ENCODE results near the gene KRTAP10-3.

Gene KRTAP10-3

DNA sequence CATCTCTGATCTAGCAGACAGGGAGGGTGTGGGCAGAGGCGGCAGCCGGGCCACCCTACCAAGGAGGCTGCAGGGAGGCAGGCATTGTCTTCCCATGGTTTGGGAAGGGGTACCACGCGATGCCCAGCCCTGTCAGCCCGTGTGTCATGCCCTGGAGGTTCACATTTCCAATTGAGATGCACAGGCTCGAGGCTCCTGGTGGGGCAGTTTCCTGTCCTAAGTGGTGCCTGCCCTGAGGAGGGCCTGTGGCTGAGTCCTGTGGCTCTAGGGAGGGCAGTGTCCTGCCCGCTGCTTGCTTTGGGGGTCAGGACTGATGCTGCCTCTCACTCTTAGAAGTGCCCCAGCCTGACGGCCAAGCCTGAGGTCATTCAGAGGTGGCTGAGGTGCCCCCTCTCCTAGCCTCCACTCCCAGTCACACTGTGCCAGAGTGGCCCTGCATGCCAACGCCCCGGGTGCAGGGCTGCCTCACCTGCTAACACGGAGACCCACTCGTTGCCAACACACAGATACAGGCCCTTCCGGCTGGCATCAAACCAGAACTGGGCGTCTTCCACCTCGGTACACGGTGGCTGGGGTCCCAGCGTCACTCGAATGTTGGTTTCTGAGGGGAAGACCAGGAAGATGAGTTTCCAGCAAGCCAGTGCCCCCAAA is 30.5 kb downstream of the KRTAP10-3 start:
- no peak for DNase-seq (ENCODE audit: low spot score)

DNA sequence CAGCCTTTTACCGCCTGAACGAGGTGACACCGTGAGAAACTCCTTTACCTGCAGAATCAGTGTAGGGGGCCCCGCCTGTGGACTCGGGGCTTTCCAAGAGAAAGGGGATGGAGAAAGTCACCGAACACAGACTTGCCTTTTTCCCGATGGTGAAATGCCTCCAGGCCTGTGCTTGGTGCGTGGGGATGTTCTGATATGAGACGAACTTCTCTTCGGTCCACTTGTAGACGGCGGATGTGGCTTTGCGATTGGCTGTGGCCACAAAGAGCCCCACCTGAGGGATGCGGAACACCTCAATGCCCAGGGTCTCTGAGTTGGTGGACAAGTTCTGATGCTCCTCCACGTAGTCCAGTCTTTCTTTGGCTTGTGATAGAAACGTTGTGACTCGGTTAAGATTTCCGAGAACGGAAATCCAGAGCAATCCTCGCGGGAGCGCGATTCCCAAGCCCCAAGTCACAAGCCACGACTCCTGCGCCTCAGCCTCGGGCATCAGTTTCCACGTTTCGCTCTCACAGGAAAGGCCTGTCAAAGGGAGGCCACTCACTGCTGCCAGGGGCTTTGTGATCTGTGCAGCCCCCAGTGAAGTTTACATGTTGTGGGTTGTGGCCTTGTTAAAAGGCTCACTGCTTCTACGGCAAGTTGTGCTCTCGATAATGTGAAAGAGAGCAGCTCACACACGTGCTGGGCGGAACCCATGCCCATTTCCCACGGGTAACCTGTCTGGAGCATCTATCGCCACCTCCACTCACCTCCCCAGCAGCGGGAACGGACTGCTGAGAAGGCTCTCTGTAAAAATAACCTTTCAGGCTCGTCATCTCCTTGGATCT is 31.2 kb downstream of the KRTAP10-3 start:
- DNase-seq (ENCODE audit: low spot score) = no peak

DNA sequence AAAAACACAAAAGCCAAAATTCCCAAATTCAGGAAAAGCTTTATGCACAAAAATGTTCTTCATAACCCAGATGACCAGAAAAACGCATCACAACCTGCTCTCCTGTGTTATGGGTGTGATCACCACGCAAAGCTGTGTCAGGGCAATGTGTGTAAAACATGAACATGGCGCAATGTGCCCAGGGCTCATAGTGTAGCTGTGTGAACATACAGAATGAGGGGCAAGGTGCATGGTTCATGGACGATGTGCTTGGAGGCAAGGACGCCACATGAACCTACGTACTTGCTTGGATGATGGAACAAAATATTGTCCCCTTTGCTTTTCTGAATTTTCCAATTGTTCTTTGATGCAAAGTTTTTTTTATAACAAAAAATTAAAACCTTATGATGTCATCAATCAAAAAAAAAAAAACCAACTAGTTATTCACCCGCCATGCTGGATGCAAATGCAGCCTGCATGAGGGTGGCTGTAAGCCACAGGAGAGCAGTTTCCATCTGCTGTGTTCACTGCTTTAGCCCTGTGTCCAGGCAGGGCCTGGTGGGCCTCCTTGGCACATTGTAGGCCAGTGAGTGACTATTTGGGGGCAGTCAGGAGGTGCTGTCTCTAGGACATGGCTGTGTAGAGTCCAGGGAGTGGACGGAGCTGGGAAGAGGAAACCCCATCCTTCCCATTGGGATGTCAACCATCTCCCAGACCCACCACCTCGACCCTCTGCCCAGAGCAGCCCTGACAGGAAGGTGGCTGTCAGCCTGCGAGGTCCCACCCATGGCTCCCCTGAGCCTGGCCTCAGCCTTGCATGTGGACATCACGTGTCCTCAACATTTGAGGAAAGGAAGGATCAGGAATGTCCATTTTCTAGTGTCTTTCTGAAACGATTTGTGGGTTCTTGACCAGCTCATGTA is 32.2 kb downstream of the KRTAP10-3 start:
- DNase-seq (ENCODE audit: low spot score) = no peak

DNA sequence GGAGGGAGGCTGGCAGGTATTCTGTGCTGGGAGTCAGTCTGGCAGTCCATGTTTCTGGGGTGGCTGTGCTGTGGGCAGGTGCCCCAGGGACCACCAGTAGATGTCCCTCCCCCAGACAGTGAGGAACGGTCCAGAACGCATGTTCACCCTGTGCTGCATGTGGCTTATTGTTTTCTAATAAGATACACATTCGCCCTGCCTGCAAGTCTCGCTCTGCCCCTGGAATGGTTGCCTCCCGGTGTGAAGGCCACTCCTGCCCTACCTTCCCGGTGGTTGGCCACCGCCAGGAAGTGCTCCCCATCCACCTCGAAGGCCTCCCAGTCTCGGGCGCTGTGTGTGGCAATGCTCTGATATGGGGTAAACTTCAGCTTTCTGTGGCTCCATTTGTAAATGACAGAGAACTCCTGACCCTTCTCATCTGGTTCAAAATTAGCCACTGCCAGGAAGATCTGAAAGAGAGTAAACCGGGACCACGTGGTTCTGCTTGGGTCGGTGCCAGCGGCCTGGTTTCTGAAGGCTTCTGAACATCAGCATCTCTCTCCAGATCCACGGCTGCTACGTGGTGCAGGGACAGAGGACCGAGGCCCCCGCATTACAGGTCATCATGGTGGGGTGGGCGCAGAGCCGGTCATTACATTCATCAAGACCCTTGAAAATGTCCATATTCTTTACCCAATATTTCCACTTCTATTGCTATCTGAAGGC is 33.1 kb downstream of the KRTAP10-3 start:
- no peak for DNase-seq (ENCODE audit: low spot score)

DNA sequence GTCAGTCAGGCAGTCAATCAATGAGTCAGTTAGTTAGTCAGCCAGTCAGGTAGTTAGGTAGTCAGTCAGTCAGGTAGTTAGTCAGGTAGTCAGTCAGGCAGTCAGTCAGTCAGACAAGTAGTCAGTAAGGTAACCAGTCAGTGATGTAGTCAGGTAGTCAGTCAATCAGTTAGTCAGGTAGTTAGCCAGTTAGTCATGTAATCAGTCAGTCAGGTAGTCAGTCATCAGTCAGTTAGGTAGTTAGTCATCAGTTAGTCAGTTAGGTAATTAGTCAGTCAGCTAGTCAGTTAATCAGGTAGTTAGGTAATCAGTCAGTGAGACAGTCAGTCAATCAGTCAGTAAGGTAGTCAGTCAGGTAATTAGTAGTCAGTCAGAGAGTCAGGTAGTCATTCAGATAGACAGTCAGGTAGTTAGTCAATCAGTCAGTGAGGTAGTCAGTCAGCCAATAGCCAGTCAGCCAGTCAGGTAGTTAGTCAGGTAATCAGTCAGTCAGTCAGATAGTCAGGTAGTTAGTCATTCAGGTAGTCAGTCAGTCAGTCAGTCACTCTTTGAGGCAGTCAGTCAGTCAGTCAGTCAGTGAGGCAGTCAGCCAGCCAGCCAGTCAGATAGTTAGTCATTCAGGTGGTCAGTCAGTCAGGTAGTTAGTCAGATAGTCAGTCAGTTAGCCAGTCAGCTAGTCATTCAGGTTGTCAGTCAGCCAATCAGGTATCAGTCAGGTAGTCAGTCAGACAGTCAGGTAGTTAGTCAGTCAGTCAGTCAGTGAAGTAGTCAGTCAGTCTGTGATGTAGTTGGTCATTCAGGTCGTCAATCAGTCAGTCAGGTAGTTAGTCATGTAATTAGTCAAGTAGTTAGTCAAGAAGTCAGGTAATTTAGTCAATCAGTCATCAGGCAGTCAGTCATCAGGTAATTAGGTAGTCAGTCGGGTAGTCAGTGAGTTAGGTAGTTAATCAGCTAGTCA is 33.9 kb downstream of the KRTAP10-3 start:
- no peak for DNase-seq (ENCODE audit: low spot score)

DNA sequence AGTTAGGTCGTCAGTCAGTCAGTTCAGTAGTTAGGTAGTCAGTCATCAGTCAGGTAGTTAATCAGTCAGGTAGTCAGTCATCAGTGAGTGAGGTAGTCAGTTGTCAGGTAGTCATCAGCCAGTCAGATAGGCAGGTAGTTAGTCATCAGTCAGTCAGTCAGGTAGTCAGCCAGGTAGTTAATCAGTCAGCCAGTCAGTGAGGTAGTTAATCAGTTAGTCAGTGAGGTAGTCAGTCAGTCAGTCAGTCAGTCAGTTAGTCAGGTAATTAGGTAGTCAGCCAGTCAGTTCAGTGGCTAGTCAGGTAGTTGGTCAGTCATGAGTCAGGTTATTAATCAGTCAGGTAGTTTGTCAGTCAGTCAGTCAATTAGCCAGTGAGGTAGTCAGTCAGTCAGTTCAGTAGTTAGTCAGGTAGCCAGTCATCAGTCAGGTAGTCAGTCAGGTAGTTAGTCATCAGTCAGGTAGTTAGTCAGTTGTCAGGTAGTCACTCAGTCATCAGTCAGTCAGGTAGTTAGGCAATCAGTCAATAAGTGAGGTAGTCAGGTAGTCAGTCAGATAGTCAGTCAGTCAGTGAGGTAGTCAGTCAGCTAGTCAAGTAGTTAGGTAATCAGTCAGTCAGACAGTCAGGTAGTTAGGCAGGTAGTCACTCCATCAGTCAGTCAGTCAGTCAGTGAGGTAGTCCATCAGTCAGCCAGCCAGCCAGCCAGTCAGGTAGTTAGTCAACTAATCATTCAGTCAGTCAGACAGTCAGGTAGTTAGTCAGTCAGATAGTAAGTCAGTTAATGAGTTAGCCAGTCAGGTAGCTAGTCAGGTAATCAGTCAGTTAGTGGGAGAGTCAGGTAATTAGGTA is 34.8 kb downstream of the KRTAP10-3 start:
- no peak for DNase-seq (ENCODE audit: low spot score)

DNA sequence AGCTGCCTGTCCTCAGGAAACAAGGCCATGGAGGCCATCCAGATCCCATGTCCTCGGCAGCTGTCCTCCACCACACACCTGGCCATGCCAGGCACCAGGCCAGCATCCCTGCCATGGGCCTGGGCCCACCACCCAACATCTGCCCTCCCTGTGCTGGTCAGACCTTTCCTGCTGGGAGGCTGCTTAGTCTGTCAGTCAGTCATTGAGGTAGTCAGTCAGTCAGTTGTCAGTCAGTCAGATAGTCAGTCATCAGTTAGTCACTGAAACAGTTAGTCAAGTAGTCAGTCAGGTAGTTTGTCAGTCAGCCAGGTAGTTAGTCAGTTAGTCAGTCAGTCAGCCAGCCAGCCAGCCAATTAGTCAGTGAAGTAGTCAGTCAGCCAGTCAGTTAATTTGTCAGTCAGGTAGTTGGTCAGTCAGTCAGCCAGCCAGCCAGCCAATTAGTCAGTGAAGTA is 35.8 kb downstream of the KRTAP10-3 start:
- no peak for DNase-seq (ENCODE audit: low spot score)

DNA sequence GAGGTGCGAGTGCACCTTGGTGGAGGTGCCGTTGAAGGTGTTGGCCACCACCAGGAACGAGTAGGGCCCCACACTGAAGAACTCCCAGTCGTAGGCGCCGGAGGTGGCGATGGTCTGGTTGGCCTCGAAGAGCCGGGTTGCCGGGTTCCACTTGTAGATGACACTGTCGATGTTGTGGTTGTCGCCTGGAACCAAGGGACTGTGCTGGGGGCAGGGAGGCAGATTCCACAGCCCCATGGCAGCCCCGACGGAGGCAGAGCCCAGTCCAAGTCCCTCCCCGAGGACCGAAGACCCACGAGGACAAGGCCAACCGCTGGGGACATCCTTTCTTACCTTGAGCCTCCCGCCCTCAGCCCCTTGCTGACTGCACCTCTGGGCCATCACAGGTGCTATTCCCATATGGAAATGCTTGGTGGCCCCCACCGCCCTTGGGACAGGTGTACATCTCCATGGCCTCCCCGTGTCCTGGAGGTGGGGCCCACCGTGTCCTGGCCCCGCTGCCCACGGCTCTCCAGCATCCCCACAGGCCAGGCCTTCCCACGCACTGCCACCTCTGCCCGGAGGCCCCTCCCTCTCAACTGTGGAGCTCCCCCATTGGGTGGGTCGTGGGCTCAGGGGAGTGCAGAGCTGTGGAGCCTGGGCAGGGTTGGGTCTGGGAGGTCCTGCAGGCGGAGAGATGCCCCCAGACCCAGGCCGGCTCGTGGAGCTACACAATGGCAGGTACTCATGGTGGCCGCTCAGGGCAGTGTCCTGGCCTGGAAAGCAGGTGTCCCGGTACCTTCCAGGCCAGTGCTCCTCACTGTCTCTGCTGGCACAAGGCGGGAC is 36.5 kb downstream of the KRTAP10-3 start:
- no peak for DNase-seq (ENCODE audit: low spot score)

DNA sequence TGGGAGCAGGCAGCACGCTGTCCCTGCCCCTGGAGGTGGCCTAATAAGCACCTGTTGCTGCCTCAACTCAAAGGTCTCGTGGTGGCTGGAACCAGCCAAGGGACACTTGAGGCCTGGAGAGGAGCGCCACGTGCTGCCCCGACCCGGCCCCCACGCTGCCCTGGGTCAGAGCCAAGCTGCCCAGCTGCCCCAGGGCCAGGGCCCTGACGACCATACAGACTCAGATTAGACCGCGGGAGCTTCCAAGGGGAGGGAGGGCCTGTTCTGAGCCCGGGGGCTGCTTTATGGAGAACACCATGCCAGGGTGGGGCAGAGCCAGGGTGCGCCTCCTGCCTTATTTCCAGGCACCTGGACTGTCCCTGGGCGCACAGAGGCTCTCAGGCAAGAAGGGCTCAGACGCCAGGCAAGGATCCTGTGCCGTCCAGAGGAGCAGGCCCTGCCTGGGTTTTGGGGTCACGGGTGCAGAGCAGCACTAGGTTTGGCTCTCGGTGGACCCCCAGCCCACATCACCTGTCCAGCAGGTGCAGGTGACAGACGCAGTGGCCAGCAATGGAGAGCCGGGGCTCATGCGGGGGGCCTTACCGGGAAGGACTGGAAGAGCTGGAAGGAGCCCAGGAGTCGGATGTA is 37.2 kb downstream of the KRTAP10-3 start:
- no peak for DNase-seq (ENCODE audit: low spot score)

DNA sequence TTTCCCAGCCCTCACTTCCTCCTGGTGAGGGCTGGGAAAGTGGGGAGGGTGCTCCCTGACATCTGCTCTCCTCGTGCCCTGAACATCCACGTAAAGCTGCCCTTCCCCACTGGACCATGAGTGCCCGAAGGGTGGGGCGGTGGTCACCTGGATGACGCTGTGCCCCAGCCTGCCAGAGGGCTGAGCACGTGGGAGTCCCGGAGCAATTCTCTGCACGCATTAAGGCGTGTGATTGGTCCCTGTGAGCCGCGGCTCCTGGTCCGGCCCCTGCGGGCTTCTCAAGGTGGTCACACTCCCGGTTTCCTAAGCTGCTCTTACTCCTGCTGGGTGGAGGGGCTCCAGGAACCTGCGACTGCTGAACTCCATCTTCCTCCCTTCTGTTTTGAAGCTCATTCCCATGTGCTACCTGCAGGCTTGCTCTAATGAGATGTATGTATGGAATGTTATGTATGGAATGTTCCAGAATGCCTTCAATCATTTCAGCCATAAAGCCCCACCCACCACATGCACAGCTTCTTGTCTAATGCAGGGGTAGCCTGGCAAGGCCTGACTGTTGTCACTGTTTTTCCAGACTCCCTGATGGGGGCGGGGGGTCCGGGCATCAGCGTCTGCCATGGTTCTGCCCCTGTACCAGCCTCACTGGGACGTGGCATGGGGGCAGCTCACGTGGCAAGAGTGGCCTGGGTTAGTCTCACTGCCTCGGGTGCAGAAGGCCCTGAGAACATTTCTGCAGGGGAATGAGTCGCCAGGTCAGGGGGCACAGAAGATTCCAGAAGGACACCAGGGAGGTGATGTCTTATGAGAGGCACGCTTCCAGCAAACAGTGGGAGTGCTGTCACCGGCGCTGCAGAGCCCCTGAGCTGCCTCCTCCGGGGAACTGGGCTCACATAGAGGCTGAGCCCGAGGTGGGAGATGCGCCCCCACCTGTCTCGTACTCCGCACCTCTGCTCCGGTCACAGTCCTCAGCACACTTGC is 38.0 kb downstream of the KRTAP10-3 start:
- DNase-seq (ENCODE audit: low spot score) = no peak

DNA sequence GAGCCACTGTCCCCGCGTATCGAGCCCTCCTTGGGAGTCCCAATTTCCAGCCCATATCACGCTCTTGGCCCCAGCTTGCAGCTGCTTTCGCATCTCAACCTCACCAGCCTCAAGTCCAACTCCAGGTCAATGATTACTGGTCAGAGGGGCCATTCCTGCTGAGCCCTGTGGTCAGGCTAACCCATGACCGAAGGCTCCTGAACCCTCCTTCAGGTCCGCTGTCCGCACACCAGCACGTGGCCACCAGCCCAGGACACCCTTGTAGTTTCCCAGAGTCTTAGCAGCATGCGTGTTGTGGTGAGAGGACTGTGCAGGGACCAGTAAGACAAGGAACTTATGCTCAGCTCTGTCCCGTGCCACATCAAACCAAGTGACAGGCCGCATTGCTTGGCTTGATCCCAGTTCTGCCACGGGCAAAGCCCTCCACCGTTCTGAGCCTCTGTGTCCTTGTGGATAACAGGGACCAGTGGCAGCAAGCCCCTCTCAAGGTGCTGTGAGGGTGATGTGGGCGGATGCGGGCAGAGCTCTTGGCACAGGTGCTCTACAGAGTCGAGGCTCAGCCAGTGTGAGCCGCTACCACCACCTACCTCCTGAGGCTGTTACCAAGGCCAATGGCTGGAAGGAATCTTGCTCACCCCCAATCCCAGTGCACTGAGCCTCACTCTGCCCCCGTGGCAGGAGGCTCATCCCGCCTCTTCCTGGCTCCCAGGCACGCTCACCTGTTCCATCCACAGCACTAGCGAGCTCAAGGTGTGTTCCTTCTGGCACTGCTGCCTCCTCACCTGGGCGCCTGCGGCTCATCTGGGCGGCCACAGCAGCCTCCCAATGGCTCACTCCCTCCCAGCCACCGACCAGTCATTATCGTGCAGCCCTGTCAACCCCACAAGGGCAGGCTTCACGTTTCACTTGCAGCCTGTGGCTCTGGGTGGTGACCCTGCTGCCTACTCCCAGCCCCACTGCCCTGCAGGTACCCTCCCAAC is 39.0 kb downstream of the KRTAP10-3 start:
- DNase-seq (ENCODE audit: low spot score) = no peak

DNA sequence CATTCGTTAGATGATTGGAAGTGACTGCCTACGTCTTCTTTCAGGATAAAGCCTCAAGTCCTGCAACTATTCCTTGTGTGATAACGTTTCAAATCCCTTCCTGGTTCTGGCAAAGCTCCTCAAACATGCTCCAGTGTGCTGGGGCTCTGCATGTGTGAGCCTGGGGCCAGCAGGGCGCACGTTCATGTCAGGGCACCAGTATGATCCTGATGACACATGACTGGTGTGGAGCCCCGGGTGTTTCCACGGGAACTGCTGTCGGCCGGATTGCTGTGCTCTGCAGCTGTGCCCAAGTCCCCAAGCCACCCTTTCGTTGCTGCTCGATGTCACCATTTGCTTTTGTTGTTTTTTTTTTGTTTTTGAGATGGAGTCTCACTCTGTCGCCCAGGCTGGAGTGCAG is 39.9 kb downstream of the KRTAP10-3 start:
- no peak for DNase-seq (ENCODE audit: low spot score)

DNA sequence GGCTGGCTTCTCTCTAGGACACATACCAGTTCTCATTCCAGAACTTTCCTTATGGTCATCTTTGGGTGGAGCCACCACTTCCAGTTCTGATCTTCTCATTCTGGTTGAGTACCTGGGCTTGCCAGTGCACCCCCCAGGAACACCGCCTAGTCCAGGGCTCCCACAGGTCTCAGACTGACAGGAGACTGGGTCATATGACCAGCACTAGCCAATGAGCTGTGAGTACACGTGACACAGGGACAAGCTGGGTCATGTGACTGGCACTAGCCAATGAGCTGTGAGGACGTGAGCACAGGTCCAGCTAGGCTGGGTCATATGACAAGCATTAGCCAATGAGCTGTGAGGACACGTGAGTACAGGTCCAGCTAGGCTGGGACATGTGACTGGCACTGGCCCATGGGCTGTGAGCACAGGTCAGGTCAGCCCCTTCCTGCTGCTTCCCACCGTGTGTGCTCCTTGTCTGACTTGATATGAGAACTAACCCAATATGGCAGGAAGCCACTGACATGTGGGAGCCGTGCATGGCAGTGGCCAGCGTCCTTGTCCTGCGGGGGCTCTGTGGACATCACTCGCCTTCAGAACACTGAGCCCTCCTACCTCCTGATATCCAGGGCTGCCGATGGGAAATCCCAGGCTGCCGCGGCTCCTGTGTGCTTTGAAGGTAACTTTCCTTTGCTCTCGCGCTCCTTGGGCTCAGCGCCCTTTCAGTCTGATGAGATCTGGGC is 41.3 kb downstream of the KRTAP10-3 start:
- peak; percentile 86 for DNase-seq (ENCODE audit: low spot score)

DNA sequence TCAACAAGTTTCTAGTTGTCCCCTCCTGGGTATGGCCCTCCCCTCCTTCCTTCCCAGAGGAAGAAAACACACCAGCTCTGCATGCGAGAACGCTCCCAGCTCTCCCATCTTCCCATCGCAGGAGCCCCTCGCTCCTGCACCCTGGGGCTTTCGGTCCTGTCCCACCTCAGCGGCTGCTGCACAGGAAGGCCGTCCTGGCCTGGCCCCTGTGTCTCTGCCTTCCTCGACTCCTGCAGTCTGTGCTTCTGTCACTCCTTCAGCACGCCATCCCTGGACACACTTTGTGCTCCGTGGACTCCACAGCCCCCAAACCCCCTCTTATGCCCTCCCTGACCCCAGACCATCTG is 41.8 kb downstream of the KRTAP10-3 start:
- DNase-seq (ENCODE audit: low spot score) = no peak

DNA sequence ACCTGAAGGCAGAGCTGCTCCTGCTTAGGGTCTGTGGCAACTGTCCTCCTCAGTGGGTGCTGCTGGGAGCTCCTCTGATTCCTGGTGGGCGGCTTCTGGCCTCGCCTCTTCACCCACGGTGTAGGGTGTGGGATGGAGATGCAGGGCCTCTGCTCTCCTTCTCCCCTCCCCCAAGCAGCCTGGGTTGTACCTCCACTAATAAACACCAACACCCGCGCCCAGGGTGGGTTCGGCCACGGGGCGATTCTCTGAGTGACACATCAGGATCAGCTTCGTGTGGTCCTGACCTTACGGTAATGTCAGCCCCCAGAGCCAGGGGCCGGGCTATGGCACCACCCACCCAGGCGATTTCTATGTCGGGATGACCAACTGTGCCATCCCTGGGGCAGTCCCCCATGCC is 42.3 kb downstream of the KRTAP10-3 start:
- DNase-seq (ENCODE audit: low spot score) = no peak
